CD4-positive, alpha-beta T cell treated with Interleukin-15 for 4 hours (primary cell): ENCODE results near the gene LITAF.

ENCODE experiments used
- DNase-seq: peaks from one replicate; pipeline ENCODE4 v3.0.0-alpha.2; 2020; ENCODE audit warnings: low spot score

The LITAF gene

GRCh38 chr16:11586856-11587642 lies at the start of gene LITAF:
LITAF (minus strand) TSS chr16:11586919; CDS start chr16:11556730, 30,189 bp downstream.
- peak; percentile 43 for DNase-seq

GRCh38 chr16:11636172-11636721 lies 49.5 kb upstream of the LITAF start:
- DNase-seq = no peak

- DNase-seq = no peak
Measured at GRCh38 chr16:11635679-11636171, 49.0 kb upstream of the LITAF start.

GRCh38 chr16:11635113-11635652 lies 48.5 kb upstream of the LITAF start:
- no peak for DNase-seq

- DNase-seq = no peak
Measured at GRCh38 chr16:11634312-11634711, 47.6 kb upstream of the LITAF start.

- no peak for DNase-seq
Measured at GRCh38 chr16:11633113-11633512, 46.4 kb upstream of the LITAF start.

GRCh38 chr16:11632455-11632939 lies 45.8 kb upstream of the LITAF start:
- DNase-seq = no peak

- no peak for DNase-seq
Measured at GRCh38 chr16:11631214-11631613, 44.5 kb upstream of the LITAF start.

GRCh38 chr16:11630768-11631056 lies 44.0 kb upstream of the LITAF start:
- no peak for DNase-seq

- no peak for DNase-seq
Measured at GRCh38 chr16:11630046-11630767, 43.5 kb upstream of the LITAF start.

GRCh38 chr16:11629071-11630030 lies 42.6 kb upstream of the LITAF start:
- DNase-seq = no peak

- no peak for DNase-seq
Measured at GRCh38 chr16:11627822-11628457, 41.2 kb upstream of the LITAF start.

- no peak for DNase-seq
Measured at GRCh38 chr16:11627292-11627663, 40.6 kb upstream of the LITAF start.

- no peak for DNase-seq
Measured at GRCh38 chr16:11626657-11627291, 40.1 kb upstream of the LITAF start.

GRCh38 chr16:11625769-11626168 lies 39.0 kb upstream of the LITAF start:
- no peak for DNase-seq

- DNase-seq = no peak
Measured at GRCh38 chr16:11624636-11625607, 38.2 kb upstream of the LITAF start.

- DNase-seq = no peak
Measured at GRCh38 chr16:11624205-11624604, 37.5 kb upstream of the LITAF start.

GRCh38 chr16:11621920-11622651 lies 35.4 kb upstream of the LITAF start:
- peak; percentile 68 for DNase-seq

- no peak for DNase-seq
Measured at GRCh38 chr16:11621539-11621919, 34.8 kb upstream of the LITAF start.
